ENCODE data around the gene ADAM12. TPM values are rescaled to one million over a fixed set of nuclear protein-coding genes. Genes with fewer than 3 reads are reported as not detected.

Gene ADAM12
- total RNA-seq, 1 donor from 2014 or later: 100 TPM

DNA sequence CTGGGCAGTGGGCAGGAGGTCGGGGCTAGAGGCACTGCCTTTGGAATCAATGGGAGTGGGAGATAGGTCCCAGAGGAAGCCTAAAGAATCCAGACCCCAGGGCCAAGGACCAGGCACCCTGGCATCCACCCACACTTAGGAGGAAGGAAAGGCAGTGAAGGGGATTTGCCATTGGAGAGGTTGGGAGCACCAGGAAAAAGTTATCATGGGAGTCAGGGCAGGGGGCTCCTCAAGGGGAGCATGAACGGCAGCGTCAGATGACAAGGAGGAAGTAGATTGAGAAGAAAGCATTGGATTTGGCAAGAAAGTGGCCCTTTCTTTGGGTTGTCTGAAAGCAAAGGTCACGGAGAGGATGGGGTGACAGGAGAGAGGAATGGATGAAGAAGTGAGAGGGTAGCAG is 142.8 kb downstream of the ADAM12 start:
- H3K4me3 Mint-ChIP-seq (ENCODE audit: unreplicated experiment): no peak overlapping the region
- FAIRE-seq (no peak), DNase-seq (ENCODE audit: low read depth) (no peak)
- no peaks in the 10 kb centered on the region for H3K36me3 ChIP-seq (ENCODE audit: insufficient read depth, low read length)
- peaks cover 9% of the 10 kb centered on the region for H3K36me3 Mint-ChIP-seq (ENCODE audit: low read depth, unreplicated experiment)
- no peaks in the 10 kb centered on the region for H4K20me1 ChIP-seq (ENCODE audit: insufficient read depth, low read length)
- H3K79me2 ChIP-seq (ENCODE audit: insufficient read depth, low read length): peaks cover 56% of the 10 kb centered on the region
- no peak overlapping the region for H2AFZ ChIP-seq (ENCODE audit: low read depth, low read length)
- peak overlapping the region; percentile 99 for H3K27ac ChIP-seq (ENCODE audit: low read depth, low read length)
- H3K4me3 ChIP-seq (ENCODE audit: insufficient read depth, low read depth, low read length): no peak overlapping the region
- no peak for TF ChIP-seq EZH2 (IDR thresholded peaks at IDR 0.05; ENCODE audit: insufficient read depth, low read length)
- TF ChIP-seq, protein P1, sequence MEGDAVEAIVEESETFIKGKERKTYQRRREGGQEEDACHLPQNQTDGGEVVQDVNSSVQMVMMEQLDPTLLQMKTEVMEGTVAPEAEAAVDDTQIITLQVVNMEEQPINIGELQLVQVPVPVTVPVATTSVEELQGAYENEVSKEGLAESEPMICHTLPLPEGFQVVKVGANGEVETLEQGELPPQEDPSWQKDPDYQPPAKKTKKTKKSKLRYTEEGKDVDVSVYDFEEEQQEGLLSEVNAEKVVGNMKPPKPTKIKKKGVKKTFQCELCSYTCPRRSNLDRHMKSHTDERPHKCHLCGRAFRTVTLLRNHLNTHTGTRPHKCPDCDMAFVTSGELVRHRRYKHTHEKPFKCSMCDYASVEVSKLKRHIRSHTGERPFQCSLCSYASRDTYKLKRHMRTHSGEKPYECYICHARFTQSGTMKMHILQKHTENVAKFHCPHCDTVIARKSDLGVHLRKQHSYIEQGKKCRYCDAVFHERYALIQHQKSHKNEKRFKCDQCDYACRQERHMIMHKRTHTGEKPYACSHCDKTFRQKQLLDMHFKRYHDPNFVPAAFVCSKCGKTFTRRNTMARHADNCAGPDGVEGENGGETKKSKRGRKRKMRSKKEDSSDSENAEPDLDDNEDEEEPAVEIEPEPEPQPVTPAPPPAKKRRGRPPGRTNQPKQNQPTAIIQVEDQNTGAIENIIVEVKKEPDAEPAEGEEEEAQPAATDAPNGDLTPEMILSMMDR (IDR thresholded peaks at IDR 0.05; ENCODE audit: insufficient read depth, low read depth, low read length): no peak
- H3K4me1 ChIP-seq (ENCODE audit: insufficient read depth, low read length): peaks cover 64% of the 10 kb centered on the region
- no peaks in the 10 kb centered on the region for H3K27me3 ChIP-seq (ENCODE audit: insufficient read depth, low read length)
- peak overlapping the region; percentile 85 for H3K9ac ChIP-seq (ENCODE audit: low read length)
- no peaks in the 10 kb centered on the region for H3K9me3 Mint-ChIP-seq (ENCODE audit: unreplicated experiment)
- H3K9me3 ChIP-seq (ENCODE audit: insufficient read depth, low read depth, low read length): no peaks in the 10 kb centered on the region
- no peaks in the 10 kb centered on the region for H3K27me3 Mint-ChIP-seq (ENCODE audit: low read depth, unreplicated experiment)
- H3K4me1 Mint-ChIP-seq (ENCODE audit: low read depth, unreplicated experiment): peaks cover 22% of the 10 kb centered on the region
- no peak overlapping the region for H3K27ac Mint-ChIP-seq (ENCODE audit: unreplicated experiment)
- peak overlapping the region; percentile 50 for H3K4me2 ChIP-seq (ENCODE audit: low read length)

DNA sequence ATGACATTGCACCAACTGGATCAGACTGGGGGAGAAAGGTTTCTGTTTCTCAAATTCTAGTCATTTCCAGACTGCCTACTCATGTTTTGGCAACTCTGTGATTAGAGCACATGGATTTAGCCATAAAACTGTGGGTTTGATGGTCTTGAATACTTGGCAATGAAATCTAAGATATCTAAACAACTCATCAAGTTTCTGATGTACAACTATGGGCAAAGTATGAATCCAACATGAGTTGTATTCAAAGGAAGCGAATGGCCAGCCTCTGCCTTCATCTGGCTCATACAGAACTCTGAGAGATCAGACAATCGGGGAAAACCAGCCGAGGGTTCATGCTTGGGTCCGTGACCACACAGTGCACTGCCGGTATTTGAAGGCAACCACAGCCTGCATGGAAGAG is 144.3 kb downstream of the ADAM12 start:
- FAIRE-seq (peak; percentile 99), DNase-seq (ENCODE audit: low read depth) (peak; percentile 100)
- Mint-ChIP-seq H3K4me3 (ENCODE audit: unreplicated experiment) (no peak overlapping the region), H3K27ac (ENCODE audit: unreplicated experiment) (no peak overlapping the region), H3K36me3 (ENCODE audit: low read depth, unreplicated experiment) (peaks cover 8% of the 10 kb centered on the region), H3K27me3 (ENCODE audit: low read depth, unreplicated experiment) (no peaks in the 10 kb centered on the region), H3K9me3 (ENCODE audit: unreplicated experiment) (no peaks in the 10 kb centered on the region), H3K4me1 (ENCODE audit: low read depth, unreplicated experiment) (peaks cover 22% of the 10 kb centered on the region)
- Histone ChIP-seq H3K4me3 (ENCODE audit: insufficient read depth, low read depth, low read length) (no peak overlapping the region), H2AFZ (ENCODE audit: low read depth, low read length) (no peak overlapping the region), H3K9ac (ENCODE audit: low read length) (peak overlapping the region; percentile 85), H3K27ac (ENCODE audit: low read depth, low read length) (peak overlapping the region; percentile 99), H4K20me1 (ENCODE audit: insufficient read depth, low read length) (no peaks in the 10 kb centered on the region), H3K27me3 (ENCODE audit: insufficient read depth, low read length) (no peaks in the 10 kb centered on the region), H3K9me3 (ENCODE audit: insufficient read depth, low read depth, low read length) (no peaks in the 10 kb centered on the region), H3K4me1 (ENCODE audit: insufficient read depth, low read length) (peaks cover 64% of the 10 kb centered on the region), H3K36me3 (ENCODE audit: insufficient read depth, low read length) (no peaks in the 10 kb centered on the region), H3K4me2 (ENCODE audit: low read length) (peak overlapping the region; percentile 60), H3K79me2 (ENCODE audit: insufficient read depth, low read length) (peaks cover 58% of the 10 kb centered on the region)
- TF ChIP-seq EZH2 (IDR thresholded peaks at IDR 0.05; ENCODE audit: insufficient read depth, low read length): no peak
- TF ChIP-seq, protein P1 (IDR thresholded peaks at IDR 0.05; ENCODE audit: insufficient read depth, low read depth, low read length): no peak

DNA sequence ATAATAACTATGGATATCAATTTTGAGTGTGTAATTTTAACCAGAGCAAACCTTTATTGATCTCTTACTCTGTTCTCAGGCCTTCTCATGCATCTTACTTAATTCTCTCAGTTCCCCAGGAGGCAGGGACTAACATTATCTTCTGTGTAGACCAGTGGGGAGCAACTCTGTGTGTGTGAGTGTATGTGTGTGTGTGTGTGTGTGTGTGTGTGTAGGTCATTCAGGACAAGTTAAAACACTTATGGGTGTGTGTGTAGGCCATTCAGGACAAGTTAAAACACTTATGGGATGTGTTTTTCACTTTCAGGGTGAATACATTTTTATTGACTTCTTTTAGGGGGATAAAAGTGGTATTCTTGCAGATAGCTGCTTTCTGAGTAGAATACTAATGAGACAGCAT is 145.0 kb downstream of the ADAM12 start:
- Mint-ChIP-seq H3K27me3 (ENCODE audit: low read depth, unreplicated experiment) (no peaks in the 10 kb centered on the region), H3K36me3 (ENCODE audit: low read depth, unreplicated experiment) (peaks cover 10% of the 10 kb centered on the region), H3K4me3 (ENCODE audit: unreplicated experiment) (no peak overlapping the region), H3K9me3 (ENCODE audit: unreplicated experiment) (no peaks in the 10 kb centered on the region), H3K4me1 (ENCODE audit: low read depth, unreplicated experiment) (peaks cover 22% of the 10 kb centered on the region), H3K27ac (ENCODE audit: unreplicated experiment) (no peak overlapping the region)
- Histone ChIP-seq H3K4me2 (ENCODE audit: low read length) (peak overlapping the region; percentile 60), H3K79me2 (ENCODE audit: insufficient read depth, low read length) (peaks cover 61% of the 10 kb centered on the region), H3K4me1 (ENCODE audit: insufficient read depth, low read length) (peaks cover 63% of the 10 kb centered on the region), H2AFZ (ENCODE audit: low read depth, low read length) (no peak overlapping the region), H3K9me3 (ENCODE audit: insufficient read depth, low read depth, low read length) (no peaks in the 10 kb centered on the region), H3K27ac (ENCODE audit: low read depth, low read length) (peak overlapping the region; percentile 99), H3K36me3 (ENCODE audit: insufficient read depth, low read length) (no peaks in the 10 kb centered on the region), H3K9ac (ENCODE audit: low read length) (peak overlapping the region; percentile 85), H4K20me1 (ENCODE audit: insufficient read depth, low read length) (no peaks in the 10 kb centered on the region), H3K4me3 (ENCODE audit: insufficient read depth, low read depth, low read length) (no peak overlapping the region), H3K27me3 (ENCODE audit: insufficient read depth, low read length) (no peaks in the 10 kb centered on the region)
- FAIRE-seq (peak; percentile 26), DNase-seq (ENCODE audit: low read depth) (no peak)
- TF ChIP-seq, protein P1 (IDR thresholded peaks at IDR 0.05; ENCODE audit: insufficient read depth, low read depth, low read length): no peak
- TF ChIP-seq EZH2 (IDR thresholded peaks at IDR 0.05; ENCODE audit: insufficient read depth, low read length): no peak

Measured in astrocyte (in vitro differentiated cells and primary cell).